H1 (cell line): ENCODE results near the gene TMEM129. TPM values are rescaled to one million over a fixed set of nuclear protein-coding genes. Genes with fewer than 3 reads are reported as not detected.

Experiments used
- USF2 ChIP-seq: IDR thresholded peaks from 2 replicates; pipeline ENCODE4 v1.6.1; 2011; ENCODE audit warnings: low read length, improper control_type of control experiment
- polyA plus RNA-seq, 7 experiments: library from polyadenylated mRNA; depleted of rRNA in 3 of 7; stranded (reverse) in 5 of 7; unstranded in 2 of 7; fragments of >200 nt in 5 of 7; fragments of 200-250 nt in 2 of 7; gene quantifications; 1 replicate in 5 of 7; 2 replicates in 1 of 7; 4 replicates in 1 of 7; pipeline versions ENCODE4 v1.2.1 to v1.2.3, GENCODE V29; 2011 to 2013; ENCODE audit warnings: missing spikeins in 2 of 7, mixed read lengths in 2 of 7
- total RNA-seq: library from RNA; stranded (reverse); fragmentation: NEBNext Ultra II Directional; extraction: Animal tissue kit (Norgen Biotek cat#: 25700); gene quantifications from 2 replicates; pipeline ENCODE4 v1.2.1, GENCODE V29; 2021

TMEM129 gene
- total and polyA plus RNA-seq, 2 of the 8 experiments (the other 6 are each of a cell fraction or from before 2014, with no cell fraction given), result 31.5 to 58.7 TPM

GRCh38 chr4:1725521-1725920, 4.4 kb upstream of the TMEM129 start (continued):
- no peak for TF ChIP-seq USF2
